Activated T-helper 17 cell treated with anti-CD3 and anti-CD28 coated beads, Interleukin-2, amount 50 U/mL, for 72 hours (primary cell): Measurements from ENCODE around the gene GGA3. TPM values are rescaled to one million over a fixed set of nuclear protein-coding genes. Genes with fewer than 3 reads are reported as not detected.
A peak's percentile ranks its signal among the peaks of the same experiment; 100 is the strongest.
"Not testable (repeated sequence)": the region's sequence is repeated elsewhere in the genome, so short reads cannot be mapped to it uniquely, and the experiment has no call there.

Experiments
- ATAC-seq: fragments of 150-1000 bp; cut with Tn5 transposase; replicated peaks from 2 replicates; pipeline ENCODE4 v1.10.0; 2021; ENCODE audit warnings: mild to moderate bottlenecking, moderate library complexity
- H3K27ac Mint-ChIP-seq: one replicate; pipeline ENCODE4 v1.8.0; 2022; ENCODE audit warnings: mixed read lengths
- H3K27me3 Mint-ChIP-seq: one replicate; pipeline ENCODE4 v1.8.0; 2022; ENCODE audit warnings: mixed read lengths
- H3K36me3 Mint-ChIP-seq: one replicate; pipeline ENCODE4 v1.8.0; 2022; ENCODE audit warnings: low read depth, mild to moderate bottlenecking, mixed read lengths
- H3K4me1 Mint-ChIP-seq: one replicate; pipeline ENCODE4 v1.8.0; 2022; ENCODE audit warnings: mixed read lengths
- H3K4me3 Mint-ChIP-seq: one replicate; pipeline ENCODE4 v1.8.0; 2022; ENCODE audit warnings: mild to moderate bottlenecking, mixed read lengths
- H3K9me3 Mint-ChIP-seq: one replicate; pipeline ENCODE4 v1.8.0; 2022; ENCODE audit warnings: mixed read lengths
- total RNA-seq, 2 donors: library from RNA; stranded (reverse); gene quantifications; one replicate each; pipeline ENCODE4 v1.2.3, GENCODE V29; 2022

Gene GGA3
- total RNA-seq, 2 donors from 2014 or later, result 63.2 to 71.9 TPM

- Mint-ChIP-seq H3K36me3 (peaks cover 74% of the 10 kb centered on the region), H3K27me3 (no peaks in the 10 kb centered on the region), H3K27ac (no peak overlapping the region), H3K9me3 (no peaks in the 10 kb centered on the region), H3K4me3 (peak overlapping the region; percentile 96), H3K4me1 (peaks cover 6% of the 10 kb centered on the region)
- ATAC-seq, result no peak
Measured at GRCh38 chr17:75287221-75287620, 25.8 kb upstream of the GGA3 start.

GRCh38 chr17:75285123-75285522 is 23.7 kb upstream of the GGA3 start:
- Mint-ChIP-seq H3K4me1 (peaks cover 6% of the 10 kb centered on the region), H3K27ac (no peak overlapping the region), H3K4me3 (no peak overlapping the region), H3K9me3 (no peaks in the 10 kb centered on the region), H3K27me3 (no peaks in the 10 kb centered on the region), H3K36me3 (peaks cover 95% of the 10 kb centered on the region)
- ATAC-seq, result no peak

GRCh38 chr17:75280189-75280588 is 18.8 kb upstream of the GGA3 start:
- H3K36me3 Mint-ChIP-seq, result peaks cover 93% of the 10 kb centered on the region
- H3K27me3 Mint-ChIP-seq, H3K27ac Mint-ChIP-seq, H3K4me1 Mint-ChIP-seq, H3K4me3 Mint-ChIP-seq, ATAC-seq, H3K9me3 Mint-ChIP-seq: not testable (repeated sequence)

DNA sequence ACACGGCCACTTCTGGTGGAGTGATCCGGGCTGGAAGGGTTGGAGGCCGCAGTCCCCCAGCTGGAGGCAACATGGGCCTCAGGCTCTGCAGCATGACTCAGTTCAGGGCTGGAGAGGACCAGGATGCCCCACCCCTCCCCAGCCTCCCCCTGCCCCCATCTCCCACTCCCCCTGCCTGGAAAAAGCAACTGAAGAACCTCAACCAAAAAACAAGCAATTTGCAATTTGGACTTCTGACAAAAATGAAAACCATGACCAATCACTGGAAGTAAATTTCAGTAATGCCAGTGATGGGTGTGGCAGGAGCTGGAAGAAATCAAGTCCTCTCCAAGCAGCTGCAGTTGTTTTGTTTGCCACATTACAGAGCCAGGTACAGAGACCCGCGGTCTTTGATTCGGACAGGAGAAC is 16.3 kb upstream of the GGA3 start:
- H3K9me3 Mint-ChIP-seq, result no peaks in the 10 kb centered on the region
- ATAC-seq, result no peak
- H3K4me3 Mint-ChIP-seq, result no peak overlapping the region
- H3K27ac Mint-ChIP-seq, result no peak overlapping the region
- peaks cover 8% of the 10 kb centered on the region for H3K4me1 Mint-ChIP-seq
- H3K27me3 Mint-ChIP-seq, result no peaks in the 10 kb centered on the region
- peaks cover 94% of the 10 kb centered on the region for H3K36me3 Mint-ChIP-seq

- H3K27me3 Mint-ChIP-seq, result no peaks in the 10 kb centered on the region
- peaks cover 69% of the 10 kb centered on the region for H3K36me3 Mint-ChIP-seq
- H3K9me3 Mint-ChIP-seq, result no peaks in the 10 kb centered on the region
- H3K4me1 Mint-ChIP-seq, result peaks cover 18% of the 10 kb centered on the region
- peak overlapping the region; percentile 36 for H3K4me3 Mint-ChIP-seq
- ATAC-seq, result no peak
- peak overlapping the region; percentile 68 for H3K27ac Mint-ChIP-seq
Measured at GRCh38 chr17:75273977-75274708, 12.7 kb upstream of the GGA3 start.

GRCh38 chr17:75272848-75273184 is 11.4 kb upstream of the GGA3 start:
- Mint-ChIP-seq H3K27me3 (no peaks in the 10 kb centered on the region), H3K4me1 (peaks cover 20% of the 10 kb centered on the region), H3K27ac (peak overlapping the region; percentile 76), H3K9me3 (no peaks in the 10 kb centered on the region), H3K4me3 (peak overlapping the region; percentile 79), H3K36me3 (peaks cover 58% of the 10 kb centered on the region)
- ATAC-seq, result no peak

DNA sequence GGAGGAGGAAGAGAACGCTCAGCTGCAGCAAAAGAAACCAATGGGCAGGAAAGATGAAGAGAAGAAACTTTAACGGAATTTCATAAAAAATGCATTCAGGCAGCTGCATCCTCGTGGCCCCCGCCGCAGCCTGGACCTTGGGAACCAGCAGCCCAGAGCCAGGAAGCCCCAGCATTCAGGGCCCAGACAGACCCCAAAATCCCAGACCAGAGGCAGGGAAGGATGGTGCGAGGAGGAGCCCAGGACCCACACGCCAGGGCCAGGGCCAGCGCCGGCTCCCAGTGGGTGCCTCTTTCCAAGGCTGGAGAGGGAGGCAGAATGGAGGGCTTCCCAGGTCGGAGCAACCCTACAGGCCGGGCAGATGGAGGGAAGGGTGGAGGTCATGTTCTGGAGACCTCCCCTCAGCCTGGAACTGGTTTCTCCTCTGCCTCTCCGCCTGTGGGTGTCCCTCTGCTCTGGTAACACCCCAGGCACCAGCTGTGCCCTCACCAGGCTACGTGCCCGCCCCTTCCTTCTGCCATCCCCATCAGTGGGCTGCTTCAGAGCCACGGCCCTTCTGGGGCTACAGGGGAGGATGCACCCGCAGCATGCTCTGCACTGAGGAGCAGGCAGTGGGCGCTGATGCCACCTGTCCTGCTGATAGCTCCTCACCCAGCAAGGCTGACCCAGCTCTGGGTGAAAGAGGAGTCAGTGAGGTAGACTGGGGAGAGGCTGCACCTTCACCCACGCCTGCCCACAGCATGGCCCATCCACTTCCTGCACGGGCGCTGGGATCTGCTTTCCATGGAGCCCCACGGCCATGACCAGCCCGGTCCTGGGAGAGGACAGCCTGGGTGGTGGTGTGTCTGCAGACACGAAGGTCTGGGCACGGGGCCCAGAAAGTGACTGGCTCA is 10.8 kb upstream of the GGA3 start:
- no peak for ATAC-seq
- H3K27ac Mint-ChIP-seq, result peak overlapping the region; percentile 79
- H3K9me3 Mint-ChIP-seq, result no peaks in the 10 kb centered on the region
- H3K4me3 Mint-ChIP-seq, result peak overlapping the region; percentile 79
- peaks cover 20% of the 10 kb centered on the region for H3K4me1 Mint-ChIP-seq
- no peaks in the 10 kb centered on the region for H3K27me3 Mint-ChIP-seq
- peaks cover 52% of the 10 kb centered on the region for H3K36me3 Mint-ChIP-seq

GRCh38 chr17:75271233-75271954 is 10.0 kb upstream of the GGA3 start:
- ATAC-seq, result peak; percentile 82
- Mint-ChIP-seq H3K9me3 (no peaks in the 10 kb centered on the region), H3K4me1 (peaks cover 20% of the 10 kb centered on the region), H3K27ac (peak overlapping the region; percentile 79), H3K36me3 (peaks cover 52% of the 10 kb centered on the region), H3K4me3 (peak overlapping the region; percentile 79), H3K27me3 (no peaks in the 10 kb centered on the region)

GRCh38 chr17:75270966-75271232 is 9.5 kb upstream of the GGA3 start, which contains the start of gene MIF4GD:
MIF4GD (minus strand) TSS chr17:75271231; CDS start chr17:75270195, 1,036 bp downstream.
- H3K27me3 Mint-ChIP-seq, result no peaks in the 10 kb centered on the region
- peaks cover 20% of the 10 kb centered on the region for H3K4me1 Mint-ChIP-seq
- peaks cover 54% of the 10 kb centered on the region for H3K36me3 Mint-ChIP-seq
- H3K4me3 Mint-ChIP-seq, result peak within 1 kb of the TSS; percentile 87
- H3K9me3 Mint-ChIP-seq, result no peaks in the 10 kb centered on the region
- H3K27ac Mint-ChIP-seq, result peak within 1 kb of the TSS; percentile 79
- ATAC-seq, result no peak

DNA sequence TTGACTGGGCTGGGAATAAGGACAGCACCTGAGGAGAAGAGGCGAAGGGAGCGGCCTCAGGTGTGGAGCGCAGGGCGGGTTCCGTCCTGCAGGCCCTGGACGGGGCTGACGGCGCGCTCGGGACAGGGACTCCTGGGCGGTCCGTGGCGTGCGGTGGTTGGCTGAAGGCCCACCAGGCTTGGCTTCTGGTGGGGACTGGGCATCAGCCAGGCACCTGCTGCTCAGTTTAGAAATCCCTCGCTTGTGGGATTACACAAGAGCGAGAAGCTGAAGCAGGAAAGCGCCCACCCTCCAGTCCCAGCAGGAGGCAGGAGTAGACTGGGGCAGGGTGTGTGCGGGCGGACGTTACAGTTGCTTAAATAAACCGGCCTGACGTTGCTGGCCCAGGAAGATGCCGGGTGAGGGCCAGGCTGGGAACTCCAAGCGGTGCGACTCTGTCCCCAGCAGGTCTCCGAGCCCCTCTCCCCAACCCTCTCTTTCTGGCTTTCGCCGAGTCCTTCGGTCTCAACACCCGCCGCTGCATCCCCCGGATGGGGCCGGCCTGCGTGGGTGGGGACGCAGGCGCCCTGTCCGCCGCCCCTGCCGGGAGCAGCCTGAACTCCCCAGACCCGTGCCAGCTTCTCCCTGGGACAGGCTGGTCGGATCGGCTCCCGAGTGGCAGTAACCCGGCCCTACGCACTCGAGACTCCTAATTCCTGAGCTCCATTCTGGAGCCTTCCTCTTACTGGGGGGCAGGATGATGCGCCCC is 9.0 kb upstream of the GGA3 start:
- Mint-ChIP-seq H3K9me3 (no peaks in the 10 kb centered on the region), H3K36me3 (peaks cover 56% of the 10 kb centered on the region), H3K4me3 (peak overlapping the region; percentile 87), H3K27ac (peak overlapping the region; percentile 74), H3K27me3 (no peaks in the 10 kb centered on the region), H3K4me1 (peaks cover 19% of the 10 kb centered on the region)
- peak; percentile 61 for ATAC-seq

DNA sequence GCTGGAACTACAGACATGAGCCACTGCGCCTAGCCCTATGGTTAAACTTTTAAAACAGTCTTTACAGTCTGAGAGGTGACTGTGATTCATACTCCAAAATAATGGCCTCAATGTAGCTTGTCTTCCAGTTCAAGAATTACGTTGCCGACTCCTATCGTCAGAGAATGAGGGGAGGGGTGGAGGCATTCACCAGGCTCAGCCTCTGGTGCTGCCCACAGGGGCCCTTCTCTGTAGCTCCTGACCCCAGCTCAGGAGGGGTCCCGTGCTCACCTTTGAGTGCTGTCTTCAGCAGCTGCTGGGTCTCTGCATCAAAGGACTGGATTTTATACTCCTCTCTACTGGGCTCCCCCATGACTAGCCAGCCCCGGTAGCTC is 8.4 kb upstream of the GGA3 start:
- peak; percentile 5 for ATAC-seq
- Mint-ChIP-seq H3K36me3 (peaks cover 56% of the 10 kb centered on the region), H3K27me3 (no peaks in the 10 kb centered on the region), H3K27ac (peak overlapping the region; percentile 74), H3K9me3 (no peaks in the 10 kb centered on the region), H3K4me3 (peak overlapping the region; percentile 87), H3K4me1 (peaks cover 16% of the 10 kb centered on the region)

- Mint-ChIP-seq H3K4me1 (peaks cover 12% of the 10 kb centered on the region), H3K27me3 (no peaks in the 10 kb centered on the region), H3K36me3 (peaks cover 56% of the 10 kb centered on the region), H3K9me3 (no peaks in the 10 kb centered on the region), H3K4me3 (no peak overlapping the region), H3K27ac (no peak overlapping the region)
- no peak for ATAC-seq
Measured at GRCh38 chr17:75267411-75268232, 6.2 kb upstream of the GGA3 start.

GRCh38 chr17:75267153-75267410 is 5.7 kb upstream of the GGA3 start:
- Mint-ChIP-seq H3K9me3 (no peaks in the 10 kb centered on the region), H3K27me3 (no peaks in the 10 kb centered on the region), H3K4me1 (peaks cover 10% of the 10 kb centered on the region), H3K27ac (no peak overlapping the region), H3K4me3 (no peak overlapping the region), H3K36me3 (peaks cover 58% of the 10 kb centered on the region)
- no peak for ATAC-seq
